ENCODE results near the gene MRPL44.

Gene MRPL44

GRCh38 chr2:223957092-223957851, at the start of gene MRPL44:
MRPL44 (plus strand) TSS chr2:223957463; CDS start chr2:223957473, 10 bp downstream.
- DNase-seq = peak; percentile 94

GRCh38 chr2:223908304-223908998, 48.8 kb upstream of the MRPL44 start:
- DNase-seq = no peak

- DNase-seq = no peak
Measured at GRCh38 chr2:223909001-223909741, 48.1 kb upstream of the MRPL44 start.

GRCh38 chr2:223914324-223914723, 42.9 kb upstream of the MRPL44 start:
- no peak for DNase-seq

GRCh38 chr2:223915071-223915470, 42.2 kb upstream of the MRPL44 start:
- no peak for DNase-seq

GRCh38 chr2:223916181-223916920, 40.9 kb upstream of the MRPL44 start:
- no peak for DNase-seq

GRCh38 chr2:223918671-223919134, 38.6 kb upstream of the MRPL44 start:
- no peak for DNase-seq

GRCh38 chr2:223920109-223920508, 37.2 kb upstream of the MRPL44 start:
- DNase-seq = no peak

GRCh38 chr2:223921204-223921603, 36.1 kb upstream of the MRPL44 start:
- no peak for DNase-seq

GRCh38 chr2:223922308-223922707, 35.0 kb upstream of the MRPL44 start:
- no peak for DNase-seq

- no peak for DNase-seq
Measured at GRCh38 chr2:223923976-223924375, 33.3 kb upstream of the MRPL44 start.

GRCh38 chr2:223925106-223925505, 32.2 kb upstream of the MRPL44 start:
- no peak for DNase-seq

- DNase-seq = no peak
Measured at GRCh38 chr2:223928113-223929006, 28.9 kb upstream of the MRPL44 start.

- DNase-seq = no peak
Measured at GRCh38 chr2:223929571-223930102, 27.6 kb upstream of the MRPL44 start.

- DNase-seq = no peak
Measured at GRCh38 chr2:223930103-223930976, 26.9 kb upstream of the MRPL44 start.

- no peak for DNase-seq
Measured at GRCh38 chr2:223932816-223933800, 24.2 kb upstream of the MRPL44 start.

GRCh38 chr2:223934870-223935269, 22.4 kb upstream of the MRPL44 start:
- DNase-seq = no peak

- no peak for DNase-seq
Measured at GRCh38 chr2:223935459-223936125, 21.7 kb upstream of the MRPL44 start.

Measured in T1000 (cell line).